ENCODE measurements around the gene TTC22.

Gene TTC22

GRCh38 chr1:54754045-54754444 is 47.1 kb downstream of the TTC22 start:
- DNase-seq: no peak

GRCh38 chr1:54751426-54751825 is 49.7 kb downstream of the TTC22 start:
- DNase-seq: no peak

- DNase-seq: no peak
Measured at GRCh38 chr1:54750596-54750995, 50.5 kb downstream of the TTC22 start.

GRCh38 chr1:54748094-54748835 is 52.9 kb downstream of the TTC22 start:
- DNase-seq: no peak

GRCh38 chr1:54745864-54746263 is 55.3 kb downstream of the TTC22 start:
- no peak for DNase-seq

GRCh38 chr1:54745274-54745673 is 55.8 kb downstream of the TTC22 start:
- DNase-seq: no peak

- DNase-seq: no peak
Measured at GRCh38 chr1:54744696-54745095, 56.4 kb downstream of the TTC22 start.

GRCh38 chr1:54743416-54744226 is 57.5 kb downstream of the TTC22 start:
- no peak for DNase-seq

- DNase-seq: no peak
Measured at GRCh38 chr1:54742282-54742681, 58.8 kb downstream of the TTC22 start.

GRCh38 chr1:54741531-54741930 is 59.6 kb downstream of the TTC22 start:
- DNase-seq: no peak

GRCh38 chr1:54738244-54738643 is 62.9 kb downstream of the TTC22 start:
- DNase-seq: no peak

GRCh38 chr1:54736685-54737084 is 64.4 kb downstream of the TTC22 start:
- no peak for DNase-seq
